Activated naive CD8-positive, alpha-beta T cell treated with anti-CD3 and anti-CD28 coated beads, Interleukin-2, amount 50 U/mL, for 24 hours (primary cell): ENCODE measurements around the gene ZNF491.
"Not testable (repeated sequence)": the region's sequence is repeated elsewhere in the genome, so short reads cannot be mapped to it uniquely, and the experiment has no call there.

Experiments used
- ATAC-seq: fragments of 150-1000 bp; cut with Tn5 transposase; one replicate; pipeline ENCODE4 v1.10.0; 2021
- DNase-seq: peaks from one replicate; pipeline ENCODE4 v3.0.0; 2021
- H3K27ac Mint-ChIP-seq: one replicate; pipeline ENCODE4 v1.8.0; 2021; ENCODE audit warnings: mild to moderate bottlenecking, mixed read lengths
- H3K27me3 Mint-ChIP-seq: one replicate; pipeline ENCODE4 v1.8.0; 2021; ENCODE audit warnings: mixed read lengths
- H3K36me3 Mint-ChIP-seq: one replicate; pipeline ENCODE4 v1.8.0; 2021; ENCODE audit warnings: low read depth, mixed read lengths
- H3K4me1 Mint-ChIP-seq: one replicate; pipeline ENCODE4 v1.8.0; 2021; ENCODE audit warnings: mixed read lengths
- H3K4me3 Mint-ChIP-seq: one replicate; pipeline ENCODE4 v1.8.0; 2021; ENCODE audit warnings: mild to moderate bottlenecking, moderate library complexity, mixed read lengths
- H3K9me3 Mint-ChIP-seq: one replicate; pipeline ENCODE4 v1.8.0; 2021; ENCODE audit warnings: mixed read lengths

ZNF491 gene

DNA sequence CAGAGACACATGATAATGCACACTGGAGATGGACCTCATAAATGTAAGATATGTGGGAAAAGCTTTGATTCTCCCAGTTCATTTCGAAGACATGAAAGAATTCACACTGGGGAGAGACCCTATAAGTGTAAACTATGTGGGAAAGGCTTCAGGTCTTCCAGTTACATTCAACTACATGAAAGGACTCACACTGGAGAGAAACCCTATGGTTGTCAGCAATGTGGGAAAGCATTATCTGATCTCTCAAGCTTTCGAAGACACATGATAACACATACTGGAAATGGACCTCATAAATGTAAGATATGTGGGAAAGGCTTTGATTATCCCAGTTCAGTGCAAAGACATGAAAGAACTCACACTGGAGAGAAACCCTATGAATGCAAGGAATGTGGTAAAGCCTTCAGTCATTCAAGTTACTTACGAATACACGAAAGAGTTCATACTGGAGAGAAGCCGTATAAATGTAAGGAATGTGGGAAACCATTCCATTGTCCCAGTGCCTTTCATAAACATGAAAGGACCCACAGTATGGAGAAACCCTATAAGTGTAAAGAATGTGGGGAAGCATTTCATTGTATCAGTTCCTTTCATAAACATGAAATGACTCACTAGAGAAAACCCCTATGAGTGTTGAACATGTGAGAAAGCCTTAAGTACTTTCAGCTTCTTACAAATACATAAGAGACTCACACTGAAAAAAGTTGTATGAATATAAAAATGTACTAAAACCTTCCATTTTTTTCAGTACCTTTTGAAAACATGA is 16.8 kb upstream of the ZNF491 start:
- Mint-ChIP-seq H3K9me3 (peaks cover 63% of the 10 kb centered on the region), H3K36me3 (peaks cover 81% of the 10 kb centered on the region), H3K27ac (no peak overlapping the region), H3K27me3 (no peaks in the 10 kb centered on the region), H3K4me1 (no peaks in the 10 kb centered on the region), H3K4me3 (no peak overlapping the region)
- no peak for ATAC-seq
- no peak for DNase-seq

GRCh38 chr19:11783767-11784166 is 14.6 kb upstream of the ZNF491 start:
- H3K4me3 Mint-ChIP-seq: no peak overlapping the region
- no peak for DNase-seq
- ATAC-seq: no peak
- H3K36me3 Mint-ChIP-seq: peaks cover 67% of the 10 kb centered on the region
- H3K9me3 Mint-ChIP-seq: peaks cover 69% of the 10 kb centered on the region
- no peak overlapping the region for H3K27ac Mint-ChIP-seq
- no peaks in the 10 kb centered on the region for H3K4me1 Mint-ChIP-seq
- H3K27me3 Mint-ChIP-seq: no peaks in the 10 kb centered on the region

- DNase-seq (no peak), ATAC-seq (no peak)
- peaks cover 61% of the 10 kb centered on the region for H3K36me3 Mint-ChIP-seq
- no peak overlapping the region for H3K4me3 Mint-ChIP-seq
- peaks cover 75% of the 10 kb centered on the region for H3K9me3 Mint-ChIP-seq
- H3K27me3 Mint-ChIP-seq: no peaks in the 10 kb centered on the region
- no peaks in the 10 kb centered on the region for H3K4me1 Mint-ChIP-seq
- H3K27ac Mint-ChIP-seq: no peak overlapping the region
Observed at GRCh38 chr19:11784356-11784755, 14.0 kb upstream of the ZNF491 start.

- Mint-ChIP-seq H3K4me1 (no peaks in the 10 kb centered on the region), H3K27ac (no peak overlapping the region), H3K27me3 (no peaks in the 10 kb centered on the region), H3K4me3 (no peak overlapping the region), H3K9me3 (peaks cover 72% of the 10 kb centered on the region), H3K36me3 (peaks cover 33% of the 10 kb centered on the region)
- no peak for ATAC-seq
- DNase-seq: no peak
Observed at GRCh38 chr19:11787536-11787935, 10.8 kb upstream of the ZNF491 start.

DNA sequence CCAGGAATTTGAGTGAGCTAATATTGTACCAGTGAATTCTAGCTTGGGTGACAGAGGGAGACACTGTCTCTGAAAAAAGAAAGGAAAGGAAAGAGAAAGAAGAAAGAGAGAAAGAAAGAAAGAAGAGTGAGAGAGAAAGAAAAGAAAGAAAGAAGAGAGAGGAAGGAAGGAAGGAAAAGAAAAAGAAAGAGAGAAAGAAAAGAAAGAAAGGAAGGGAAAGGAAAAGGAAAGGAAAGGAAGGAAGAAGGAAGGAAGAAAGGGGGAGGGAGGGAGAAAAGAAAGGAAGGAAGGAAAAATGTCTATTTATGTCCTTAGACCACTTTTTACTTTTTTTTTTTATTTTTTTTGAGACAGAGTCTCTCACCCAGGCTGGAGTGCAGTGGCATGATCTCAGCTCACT is 5.4 kb upstream of the ZNF491 start:
- no peak for DNase-seq
- H3K27me3 Mint-ChIP-seq: no peaks in the 10 kb centered on the region
- ATAC-seq: no peak
- no peaks in the 10 kb centered on the region for H3K36me3 Mint-ChIP-seq
- no peak overlapping the region for H3K4me3 Mint-ChIP-seq
- H3K27ac Mint-ChIP-seq: no peak overlapping the region
- peaks cover 7% of the 10 kb centered on the region for H3K4me1 Mint-ChIP-seq
- peaks cover 31% of the 10 kb centered on the region for H3K9me3 Mint-ChIP-seq

DNA sequence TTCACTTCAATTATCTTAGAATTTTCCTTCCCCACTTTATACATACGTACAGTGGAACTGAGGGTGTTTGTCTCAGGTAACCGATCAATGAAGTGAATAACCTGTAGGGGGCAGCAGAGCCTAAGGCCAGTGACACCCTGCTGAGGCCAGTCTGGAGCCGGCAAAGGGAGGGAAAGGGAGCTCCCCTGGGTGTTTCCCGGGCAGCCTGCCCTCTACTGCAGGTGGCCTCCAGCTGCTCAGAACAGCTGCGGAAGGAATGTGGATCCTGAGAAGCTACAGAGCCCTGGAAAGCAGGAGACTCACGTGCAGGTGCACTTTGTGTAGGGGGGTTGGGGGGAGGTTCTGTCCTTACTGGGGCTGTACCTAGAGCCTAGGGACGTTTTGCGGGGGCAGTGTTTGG is 832 bp upstream of the ZNF491 start:
- peak; percentile 73 for ATAC-seq
- no peak overlapping the region for H3K27ac Mint-ChIP-seq
- peaks cover 14% of the 10 kb centered on the region for H3K4me1 Mint-ChIP-seq
- peak; percentile 80 for DNase-seq
- H3K36me3 Mint-ChIP-seq: no peaks in the 10 kb centered on the region
- peaks cover 4% of the 10 kb centered on the region for H3K9me3 Mint-ChIP-seq
- peak overlapping the region; percentile 84 for H3K4me3 Mint-ChIP-seq
- H3K27me3 Mint-ChIP-seq: no peaks in the 10 kb centered on the region

DNA sequence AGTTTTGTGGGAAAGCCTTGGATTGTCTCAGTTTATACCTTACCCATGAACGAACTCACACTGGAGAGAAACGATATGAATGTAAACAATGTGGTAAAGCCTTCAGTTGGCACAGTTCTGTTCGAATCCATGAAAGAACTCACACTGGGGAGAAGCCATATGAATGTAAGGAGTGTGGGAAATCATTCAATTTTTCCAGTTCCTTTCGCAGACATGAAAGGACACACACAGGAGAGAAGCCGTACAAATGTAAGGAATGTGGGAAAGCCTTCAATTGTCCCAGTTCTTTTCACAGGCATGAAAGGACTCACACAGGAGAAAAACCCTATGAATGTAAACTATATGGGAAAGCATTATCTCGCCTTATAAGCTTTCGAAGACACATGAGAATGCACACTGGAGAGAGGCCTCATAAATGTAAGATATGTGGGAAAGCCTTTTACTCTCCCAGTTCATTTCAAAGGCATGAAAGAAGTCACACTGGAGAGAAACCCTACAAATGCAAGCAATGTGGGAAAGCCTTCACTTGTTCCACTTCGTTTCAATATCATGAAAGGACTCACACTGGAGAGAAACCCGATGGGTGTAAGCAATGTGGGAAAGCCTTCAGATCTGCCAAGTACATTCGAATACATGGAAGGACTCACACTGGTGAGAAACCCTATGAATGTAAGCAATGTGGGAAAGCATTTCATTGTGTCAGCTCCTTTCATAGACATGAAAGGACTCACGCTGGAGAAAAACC is 8.2 kb downstream of the ZNF491 start:
- no peak overlapping the region for H3K4me3 Mint-ChIP-seq
- no peaks in the 10 kb centered on the region for H3K27me3 Mint-ChIP-seq
- no peak overlapping the region for H3K27ac Mint-ChIP-seq
- H3K9me3 Mint-ChIP-seq: peaks cover 37% of the 10 kb centered on the region
- ATAC-seq (no peak), DNase-seq (no peak)
- H3K4me1 Mint-ChIP-seq: no peaks in the 10 kb centered on the region
- H3K36me3 Mint-ChIP-seq: peaks cover 37% of the 10 kb centered on the region

DNA sequence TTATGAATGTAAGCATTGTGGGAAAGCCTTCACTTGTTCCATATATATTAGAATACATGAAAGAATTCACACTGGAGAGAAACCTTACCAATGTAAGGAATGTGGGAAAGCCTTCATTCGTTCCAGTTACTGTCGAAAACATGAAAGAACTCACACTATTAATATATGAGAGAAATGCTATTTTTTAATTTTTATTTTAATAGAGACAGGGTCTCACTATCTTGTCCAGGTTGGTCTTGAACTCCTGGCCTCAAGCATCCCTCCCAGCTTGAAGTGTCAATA is 8.7 kb downstream of the ZNF491 start:
- no peak overlapping the region for H3K27ac Mint-ChIP-seq
- H3K9me3 Mint-ChIP-seq: peaks cover 37% of the 10 kb centered on the region
- no peak overlapping the region for H3K4me3 Mint-ChIP-seq
- peaks cover under 1% of the 10 kb centered on the region for H3K4me1 Mint-ChIP-seq
- ATAC-seq (no peak), DNase-seq (no peak)
- H3K27me3 Mint-ChIP-seq: no peaks in the 10 kb centered on the region
- peaks cover 37% of the 10 kb centered on the region for H3K36me3 Mint-ChIP-seq

- ATAC-seq (peak; percentile 25), DNase-seq (no peak)
- Mint-ChIP-seq H3K4me3 (peak overlapping the region; percentile 89), H3K27ac (peak overlapping the region; percentile 39), H3K9me3 (peaks cover 8% of the 10 kb centered on the region), H3K36me3 (peaks cover 21% of the 10 kb centered on the region), H3K27me3 (no peaks in the 10 kb centered on the region), H3K4me1 (peaks cover 25% of the 10 kb centered on the region)
Observed at GRCh38 chr19:11813703-11814028, 15.3 kb downstream of the ZNF491 start.

GRCh38 chr19:11814029-11814699 is 15.8 kb downstream of the ZNF491 start, which contains the start of gene ZNF440:
Gene ZNF440 (plus strand): TSS chr19:11814273. CDS start chr19:11814448, 175 bp downstream.
- peak; percentile 100 for ATAC-seq
- Mint-ChIP-seq H3K27ac (peak within 1 kb of the TSS; percentile 39), H3K4me1 (peaks cover 25% of the 10 kb centered on the region), H3K36me3 (peaks cover 19% of the 10 kb centered on the region), H3K9me3 (peaks cover 3% of the 10 kb centered on the region), H3K4me3 (peak within 1 kb of the TSS; percentile 89), H3K27me3 (no peaks in the 10 kb centered on the region)
- peak; percentile 92 for DNase-seq

GRCh38 chr19:11814700-11815035 is 16.3 kb downstream of the ZNF491 start:
- Mint-ChIP-seq H3K4me3 (peak overlapping the region; percentile 89), H3K27me3 (no peaks in the 10 kb centered on the region), H3K36me3 (peaks cover 22% of the 10 kb centered on the region), H3K4me1 (peaks cover 25% of the 10 kb centered on the region), H3K27ac (no peak overlapping the region), H3K9me3 (peaks cover 3% of the 10 kb centered on the region)
- ATAC-seq (no peak), DNase-seq (no peak)

GRCh38 chr19:11821474-11822109 is 23.3 kb downstream of the ZNF491 start:
- peaks cover 5% of the 10 kb centered on the region for H3K4me1 Mint-ChIP-seq
- DNase-seq (no peak), ATAC-seq (peak; percentile 46)
- no peaks in the 10 kb centered on the region for H3K27me3 Mint-ChIP-seq
- H3K4me3 Mint-ChIP-seq: no peak overlapping the region
- no peak overlapping the region for H3K27ac Mint-ChIP-seq
- peaks cover 14% of the 10 kb centered on the region for H3K9me3 Mint-ChIP-seq
- H3K36me3 Mint-ChIP-seq: peaks cover 51% of the 10 kb centered on the region

GRCh38 chr19:11828957-11829876 is 30.9 kb downstream of the ZNF491 start:
- peak; percentile 20 for ATAC-seq
- not testable (repeated sequence) for H3K27ac Mint-ChIP-seq, H3K27me3 Mint-ChIP-seq, DNase-seq, H3K4me3 Mint-ChIP-seq, H3K4me1 Mint-ChIP-seq
- Mint-ChIP-seq H3K36me3 (peaks cover 84% of the 10 kb centered on the region), H3K9me3 (peaks cover 54% of the 10 kb centered on the region)
